NCI-H2107 treated with DMSO at 0.1 percent for 48 hours (cell line): ENCODE data around the gene SCPEP1.
"Not testable (repeated sequence)": the region's sequence is repeated elsewhere in the genome, so short reads cannot be mapped to it uniquely, and the experiment has no call there.

Experiments used
- DNase-seq: peaks from one replicate; lab custom pipeline; 2025; ENCODE audit not compliant: unreplicated experiment; lab: John Stamatoyannopoulos, UW

SCPEP1 gene

GRCh38 chr17:56960596-56961538, 17.1 kb upstream of the SCPEP1 start, which contains the start of gene COIL:
Gene COIL (minus strand): TSS chr17:56961050. CDS start chr17:56961019, 31 bp downstream.
- peak; percentile 88 for DNase-seq

GRCh38 chr17:56965241-56965640, 12.7 kb upstream of the SCPEP1 start:
- not testable (repeated sequence) for DNase-seq

GRCh38 chr17:56965681-56966080, 12.2 kb upstream of the SCPEP1 start:
- DNase-seq: not testable (repeated sequence)

GRCh38 chr17:56966338-56966737, 11.6 kb upstream of the SCPEP1 start:
- peak; percentile 80 for DNase-seq

- DNase-seq: no peak
Measured at GRCh38 chr17:56970974-56971373, 7.0 kb upstream of the SCPEP1 start.

GRCh38 chr17:56972111-56972730, 5.7 kb upstream of the SCPEP1 start:
- DNase-seq: no peak

- no peak for DNase-seq
Measured at GRCh38 chr17:56973520-56973919, 4.4 kb upstream of the SCPEP1 start.

GRCh38 chr17:56974055-56974454, 3.9 kb upstream of the SCPEP1 start:
- DNase-seq: no peak

GRCh38 chr17:56975656-56976055, 2.3 kb upstream of the SCPEP1 start:
- no peak for DNase-seq

GRCh38 chr17:56976941-56977608, 856 bp upstream of the SCPEP1 start:
- no peak for DNase-seq

- no peak for DNase-seq
Measured at GRCh38 chr17:56978441-56979090, 635 bp downstream of the SCPEP1 start.

- DNase-seq: no peak
Measured at GRCh38 chr17:56979091-56979480, 1.2 kb downstream of the SCPEP1 start.

- not testable (repeated sequence) for DNase-seq
Measured at GRCh38 chr17:56980526-56980925, 2.6 kb downstream of the SCPEP1 start.

GRCh38 chr17:56982312-56982711, 4.4 kb downstream of the SCPEP1 start:
- peak; percentile 83 for DNase-seq

GRCh38 chr17:56983366-56983765, 5.4 kb downstream of the SCPEP1 start:
- DNase-seq: no peak

GRCh38 chr17:56985371-56986162, 7.6 kb downstream of the SCPEP1 start:
- no peak for DNase-seq

GRCh38 chr17:56987283-56987834, 9.4 kb downstream of the SCPEP1 start:
- DNase-seq: no peak

GRCh38 chr17:56988901-56989572, 11.1 kb downstream of the SCPEP1 start:
- DNase-seq: no peak

GRCh38 chr17:56992364-56992763, 14.4 kb downstream of the SCPEP1 start:
- DNase-seq: no peak
